Right lobe of liver (tissue), 6 donors: ENCODE measurements around the gene SPATA6. TPM values are rescaled to one million over a fixed set of nuclear protein-coding genes. Genes with fewer than 3 reads are reported as not detected.

Experiments used
- ATAC-seq, 4 donors: fragments of 200-7000 bp; cut with Tn5 transposase; one replicate each; pipeline ENCODE4 v1.9.1; 2020; ENCODE audit warnings: mild to moderate bottlenecking in 4 of 4, moderate library complexity in 4 of 4
- DNase-seq, 3 donors: peaks; one replicate each; pipeline ENCODE4 v3.0.0-alpha.2; 2020
- H3K27ac ChIP-seq, 3 donors: fragments of 200-600 bp; one replicate each; pipeline ENCODE4 v1.8.0; 2022
- H3K27me3 ChIP-seq, 2 donors: fragments of 200-600 bp; one replicate each; pipeline ENCODE4 v1.8.0; 2022
- H3K36me3 ChIP-seq, 4 donors: fragments of 200-600 bp; sonication (generic) in 1 of 4; one replicate each; pipeline versions ENCODE4 v1.5.1 to v1.8.0; 2017 to 2022; ENCODE audit warnings: control low read depth in 1 of 4
- H3K4me1 ChIP-seq, 4 donors: fragments of 200-600 bp; sonication (generic) in 1 of 4; one replicate each; pipeline versions ENCODE4 v1.5.1 to v1.8.0; 2017 to 2022; ENCODE audit warnings: control low read depth in 1 of 4
- H3K4me3 ChIP-seq, 3 donors: fragments of 200-600 bp; one replicate each; pipeline ENCODE4 v1.8.0; 2022
- H3K9me3 ChIP-seq, 4 donors: fragments of 200-600 bp; sonication (generic) in 1 of 4; one replicate each; pipeline versions ENCODE4 v1.5.1 to v1.8.0; 2017 to 2022; ENCODE audit warnings: control low read depth in 1 of 4
- POLR2A ChIP-seq: fragments of 450-650 bp; IDR thresholded peaks from one replicate; pipeline ENCODE4 v1.6.1; 2017; ENCODE audit warnings: antibody characterized with exemption, mild to moderate bottlenecking
- WGBS: methylation state at CpG from one replicate; pipeline ENCODE4 v1.1.6; 2018; ENCODE audit warnings: low coverage, low lambda C conversion rate; ENCODE audit not compliant: insufficient coverage; ENCODE audit errors: missing lambda C conversion rate; 5-methylcytosine and 5-hydroxymethylcytosine counted together
- intact Hi-C, 2 donors: fragments of 100-400 bp; cut with DNase I; formaldehyde crosslinking; loops; one replicate each; pipeline versions ENCODE4 v1.11.2 to v1.14.1; 2022
- total RNA-seq, 6 experiments: library from RNA; depleted of rRNA in 2 of 6; stranded (reverse); fragments of >200 nt in 2 of 6; fragmentation: NEBNext Ultra II Directional in 3 of 6; extraction: Animal tissue kit (Norgen Biotek cat#: 25700) in 3 of 6; gene quantifications; one replicate each; pipeline versions ENCODE4 v1.1.0 to v1.2.4, GENCODE V29; 2016 to 2023
- TF ChIP-seq, protein P1 (sequence below), 4 donors: fragments of 200-600 bp in 3 of 4; fragments of 450-650 bp in 1 of 4; IDR thresholded peaks; one replicate each; pipeline versions ENCODE4 v1.5.1 to v1.8.0; 2016 to 2022; ENCODE audit warnings: antibody characterized with exemption in 4 of 4, mild to moderate bottlenecking in 2 of 4
- donor health status: DM: no; HTN: yes; CAD: no.
- donor health status: DM: no; HTN: no; CAD: no.
- donor health status: DM: no; HTN: no; CAD: no.
- donor health status: DM: no; HTN: yes; CAD: no.
- donor health status: DM: no; HTN: yes; CAD: no.

Gene SPATA6
- total RNA-seq, 6 experiments from 2014 or later = 2.5 to 8.4 (median 4.5) TPM

- intact Hi-C loops = no loop called here
- Histone ChIP-seq H3K4me1 (no peaks in the 10 kb centered on the region), H3K27ac (no peak overlapping the region), H3K9me3 (peaks cover 0 to 4% (median 0%) of the 10 kb centered on the region in 4 donors), H3K4me3 (no peak overlapping the region), H3K36me3 (no peaks in the 10 kb centered on the region), H3K27me3 (no peaks in the 10 kb centered on the region)
- WGBS = 75% methylated on average over 1 of the region's 1 CpG
- ATAC-seq (no peak), DNase-seq (no peak)
- TF ChIP-seq, protein P1, sequence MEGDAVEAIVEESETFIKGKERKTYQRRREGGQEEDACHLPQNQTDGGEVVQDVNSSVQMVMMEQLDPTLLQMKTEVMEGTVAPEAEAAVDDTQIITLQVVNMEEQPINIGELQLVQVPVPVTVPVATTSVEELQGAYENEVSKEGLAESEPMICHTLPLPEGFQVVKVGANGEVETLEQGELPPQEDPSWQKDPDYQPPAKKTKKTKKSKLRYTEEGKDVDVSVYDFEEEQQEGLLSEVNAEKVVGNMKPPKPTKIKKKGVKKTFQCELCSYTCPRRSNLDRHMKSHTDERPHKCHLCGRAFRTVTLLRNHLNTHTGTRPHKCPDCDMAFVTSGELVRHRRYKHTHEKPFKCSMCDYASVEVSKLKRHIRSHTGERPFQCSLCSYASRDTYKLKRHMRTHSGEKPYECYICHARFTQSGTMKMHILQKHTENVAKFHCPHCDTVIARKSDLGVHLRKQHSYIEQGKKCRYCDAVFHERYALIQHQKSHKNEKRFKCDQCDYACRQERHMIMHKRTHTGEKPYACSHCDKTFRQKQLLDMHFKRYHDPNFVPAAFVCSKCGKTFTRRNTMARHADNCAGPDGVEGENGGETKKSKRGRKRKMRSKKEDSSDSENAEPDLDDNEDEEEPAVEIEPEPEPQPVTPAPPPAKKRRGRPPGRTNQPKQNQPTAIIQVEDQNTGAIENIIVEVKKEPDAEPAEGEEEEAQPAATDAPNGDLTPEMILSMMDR (IDR thresholded peaks at IDR 0.05) = no peak
- no peak for TF ChIP-seq POLR2A
These were observed 50.0 kb downstream of the SPATA6 start for GRCh38 chr1:48422009-48422408.

GRCh38 chr1:48418742-48419141, 53.3 kb downstream of the SPATA6 start:
- H3K9me3 ChIP-seq = peaks cover 0 to 5% (median 0%) of the 10 kb centered on the region in 4 donors
- H3K27ac ChIP-seq = no peak overlapping the region
- no peaks in the 10 kb centered on the region for H3K4me1 ChIP-seq
- ATAC-seq = no peak
- TF ChIP-seq, protein P1 (IDR thresholded peaks at IDR 0.05) = no peak
- TF ChIP-seq POLR2A = no peak
- no peaks in the 10 kb centered on the region for H3K36me3 ChIP-seq
- no peak overlapping the region for H3K4me3 ChIP-seq
- intact Hi-C loops = no loop called here
- WGBS = 70% methylated on average over 1 of the region's 1 CpG
- no peaks in the 10 kb centered on the region for H3K27me3 ChIP-seq
- DNase-seq = no peak

DNA sequence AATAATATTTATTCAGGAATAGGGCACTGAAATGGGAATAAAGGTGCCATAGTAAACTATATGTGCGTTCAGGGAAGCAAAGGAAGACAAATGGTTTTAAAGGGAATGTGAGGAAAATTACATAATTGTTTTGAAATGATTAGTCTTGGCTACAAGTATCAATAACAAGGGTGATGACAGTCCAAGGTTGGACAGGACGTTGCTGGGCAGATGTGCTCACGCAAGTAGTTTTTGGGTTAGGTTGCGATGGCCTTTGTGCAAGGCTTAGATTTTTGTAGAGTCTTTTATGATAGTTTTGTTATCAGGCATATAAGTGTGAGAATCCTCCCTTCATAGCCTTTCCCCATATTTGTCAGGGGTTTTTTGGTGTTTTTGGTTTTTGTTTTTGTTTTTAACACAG, 57.0 kb downstream of the SPATA6 start:
- no peak overlapping the region for H3K27ac ChIP-seq
- ATAC-seq (no peak), DNase-seq (no peak)
- no peaks in the 10 kb centered on the region for H3K27me3 ChIP-seq
- no peaks in the 10 kb centered on the region for H3K36me3 ChIP-seq
- intact Hi-C loops = no loop called here
- 75% methylated on average over 4 of the region's 4 CpGs for WGBS
- no peak overlapping the region for H3K4me3 ChIP-seq
- no peak for TF ChIP-seq POLR2A
- TF ChIP-seq, protein P1 (IDR thresholded peaks at IDR 0.05) = no peak
- H3K9me3 ChIP-seq = peaks cover 0 to 5% (median 0%) of the 10 kb centered on the region in 4 donors
- H3K4me1 ChIP-seq = no peaks in the 10 kb centered on the region

DNA sequence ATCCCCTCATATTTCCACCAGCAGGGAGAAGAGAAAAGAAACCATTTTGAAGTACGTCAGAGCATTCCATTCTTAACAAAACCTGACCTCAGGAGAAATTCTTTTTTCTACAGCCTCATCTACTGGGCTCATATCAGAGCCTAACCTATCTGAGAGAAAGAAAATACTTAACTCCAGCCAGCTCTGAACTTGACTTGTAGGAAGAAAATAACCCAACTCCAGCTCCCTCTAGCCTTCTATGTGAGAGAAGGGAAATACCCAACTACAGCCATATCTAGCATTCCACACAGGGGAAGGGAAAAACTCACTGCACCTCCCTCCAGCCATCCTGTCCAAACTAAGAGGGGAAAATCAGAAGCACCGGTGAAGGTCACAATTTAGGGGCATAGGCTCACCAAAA, 57.7 kb downstream of the SPATA6 start:
- TF ChIP-seq POLR2A = no peak
- TF ChIP-seq, protein P1 (IDR thresholded peaks at IDR 0.05) = no peak
- peaks cover 0 to 5% (median 0%) of the 10 kb centered on the region in 4 donors for H3K9me3 ChIP-seq
- DNase-seq (no peak), ATAC-seq (no peak)
- H3K4me1 ChIP-seq = no peaks in the 10 kb centered on the region
- H3K4me3 ChIP-seq = no peak overlapping the region
- H3K27ac ChIP-seq = no peak overlapping the region
- 79% methylated on average over 1 of the region's 2 CpGs for WGBS
- intact Hi-C loops = no loop called here
- no peaks in the 10 kb centered on the region for H3K27me3 ChIP-seq
- H3K36me3 ChIP-seq = no peaks in the 10 kb centered on the region

DNA sequence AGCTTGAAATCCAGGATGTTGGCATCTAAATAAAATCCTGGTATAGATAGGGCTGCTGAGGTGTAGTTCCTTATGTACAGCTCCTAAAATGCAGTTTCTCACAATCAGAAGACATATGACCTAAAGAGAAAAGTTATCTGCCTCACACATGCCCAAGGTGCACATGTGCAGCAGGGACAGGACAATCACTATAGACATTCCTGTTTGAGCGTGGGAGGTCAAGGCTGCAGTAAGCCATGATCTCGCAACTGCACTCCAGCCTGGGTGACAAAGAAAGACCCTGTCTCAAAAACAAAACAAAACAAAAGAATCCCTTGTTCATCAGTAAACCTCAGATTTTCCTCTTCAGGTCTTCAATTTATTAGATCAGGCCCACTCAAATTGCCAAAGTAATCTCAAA, 66.1 kb downstream of the SPATA6 start:
- Histone ChIP-seq H3K9me3 (no peaks in the 10 kb centered on the region), H3K36me3 (no peaks in the 10 kb centered on the region), H3K4me1 (no peaks in the 10 kb centered on the region), H3K4me3 (no peak overlapping the region), H3K27ac (no peak overlapping the region), H3K27me3 (no peaks in the 10 kb centered on the region)
- intact Hi-C loops = no loop called here
- DNase-seq (no peak), ATAC-seq (no peak)
- no peak for TF ChIP-seq POLR2A
- TF ChIP-seq, protein P1 (IDR thresholded peaks at IDR 0.05) = no peak
- WGBS = 80% methylated on average over 1 of the region's 2 CpGs
